ENCODE data around the gene SMYD3. TPM values are rescaled to one million over a fixed set of nuclear protein-coding genes. Genes with fewer than 3 reads are reported as not detected.

The SMYD3 gene
- total RNA-seq, 2 experiments from 2014 or later, result 21.3 to 21.4 TPM

- intact Hi-C loops (cut with micrococcal nuclease), result no loop called here
- H3K4me3 Mint-ChIP-seq, result no peak overlapping the region
- H3K27me3 Mint-ChIP-seq (ENCODE audit: low read depth), result no peaks in the 10 kb centered on the region
- CTCF ChIA-PET, result interaction anchor here (0.9 kb wide), 1 partner anchor 10 kb away, joined by 5 read pairs; no protein-coding TSS in a partner anchor
- DNase-seq, result no peak
- H3K27ac Mint-ChIP-seq, result no peak overlapping the region
- no peaks in the 10 kb centered on the region for H3K4me1 Mint-ChIP-seq (ENCODE audit: low read depth)
- H3K36me3 Mint-ChIP-seq (ENCODE audit: low read depth), result no peaks in the 10 kb centered on the region
- no peaks in the 10 kb centered on the region for H3K9me3 Mint-ChIP-seq
Observed at GRCh38 chr1:245810789-245811337, 696.2 kb downstream of the SMYD3 start.

GRCh38 chr1:245810181-245810769 lies 696.8 kb downstream of the SMYD3 start:
- no peaks in the 10 kb centered on the region for H3K27me3 Mint-ChIP-seq (ENCODE audit: low read depth)
- CTCF ChIA-PET, result interaction anchor here (0.9 kb wide), 1 partner anchor 9 kb away, joined by 5 read pairs; no protein-coding TSS in a partner anchor
- intact Hi-C loops (cut with micrococcal nuclease), result no loop called here
- H3K36me3 Mint-ChIP-seq (ENCODE audit: low read depth), result no peaks in the 10 kb centered on the region
- H3K4me1 Mint-ChIP-seq (ENCODE audit: low read depth), result no peaks in the 10 kb centered on the region
- no peak for DNase-seq
- H3K4me3 Mint-ChIP-seq, result no peak overlapping the region
- no peak overlapping the region for H3K27ac Mint-ChIP-seq
- H3K9me3 Mint-ChIP-seq, result no peaks in the 10 kb centered on the region

GRCh38 chr1:245809361-245809760 lies 697.7 kb downstream of the SMYD3 start:
- Mint-ChIP-seq H3K27ac (no peak overlapping the region), H3K9me3 (no peaks in the 10 kb centered on the region), H3K4me1 (ENCODE audit: low read depth) (no peaks in the 10 kb centered on the region), H3K36me3 (ENCODE audit: low read depth) (no peaks in the 10 kb centered on the region), H3K4me3 (no peak overlapping the region), H3K27me3 (ENCODE audit: low read depth) (no peaks in the 10 kb centered on the region)
- CTCF ChIA-PET, result no interaction called here
- intact Hi-C loops (cut with micrococcal nuclease), result no loop called here
- DNase-seq, result no peak

GRCh38 chr1:245807954-245808719 lies 698.9 kb downstream of the SMYD3 start:
- no peak overlapping the region for H3K4me3 Mint-ChIP-seq
- no peak for DNase-seq
- no peak overlapping the region for H3K27ac Mint-ChIP-seq
- H3K9me3 Mint-ChIP-seq, result no peaks in the 10 kb centered on the region
- H3K4me1 Mint-ChIP-seq (ENCODE audit: low read depth), result no peaks in the 10 kb centered on the region
- intact Hi-C loops (cut with micrococcal nuclease), result no loop called here
- H3K27me3 Mint-ChIP-seq (ENCODE audit: low read depth), result no peaks in the 10 kb centered on the region
- CTCF ChIA-PET, result interaction anchor here (0.9 kb wide), 1 partner anchor 10 kb away, joined by 3 read pairs; no protein-coding TSS in a partner anchor
- H3K36me3 Mint-ChIP-seq (ENCODE audit: low read depth), result peaks cover 2% of the 10 kb centered on the region

DNA sequence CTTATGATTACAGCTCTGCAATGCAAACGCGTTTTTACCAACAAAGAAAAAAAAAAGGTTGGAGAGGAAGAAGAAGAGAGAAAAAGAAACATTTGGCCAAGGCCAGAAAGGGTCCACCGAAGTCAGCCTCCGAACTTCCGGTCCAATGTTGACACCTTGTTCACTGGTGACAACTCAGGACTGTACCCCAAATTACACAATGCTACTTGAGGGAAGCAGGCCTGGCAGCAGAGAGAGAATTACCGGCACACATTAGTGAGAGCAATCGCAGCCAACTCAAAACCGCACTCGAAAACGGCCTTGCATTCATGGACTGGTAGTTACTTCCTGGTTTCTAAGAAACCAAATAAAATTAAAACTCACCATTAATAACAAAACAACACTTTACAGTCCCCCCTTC lies 699.8 kb downstream of the SMYD3 start:
- intact Hi-C loops (cut with micrococcal nuclease), result no loop called here
- Mint-ChIP-seq H3K36me3 (ENCODE audit: low read depth) (peaks cover 2% of the 10 kb centered on the region), H3K9me3 (no peaks in the 10 kb centered on the region), H3K27me3 (ENCODE audit: low read depth) (no peaks in the 10 kb centered on the region), H3K4me1 (ENCODE audit: low read depth) (no peaks in the 10 kb centered on the region), H3K27ac (no peak overlapping the region), H3K4me3 (no peak overlapping the region)
- DNase-seq, result no peak
- CTCF ChIA-PET, result interaction anchor here (0.9 kb wide), 1 partner anchor 9 kb away, joined by 3 read pairs; no protein-coding TSS in a partner anchor

- Mint-ChIP-seq H3K36me3 (ENCODE audit: low read depth) (peaks cover 2% of the 10 kb centered on the region), H3K27me3 (ENCODE audit: low read depth) (no peaks in the 10 kb centered on the region), H3K9me3 (no peaks in the 10 kb centered on the region), H3K4me3 (no peak overlapping the region), H3K27ac (no peak overlapping the region), H3K4me1 (ENCODE audit: low read depth) (no peaks in the 10 kb centered on the region)
- intact Hi-C loops (cut with micrococcal nuclease), result no loop called here
- no peak for DNase-seq
- CTCF ChIA-PET, result no interaction called here
Observed at GRCh38 chr1:245805532-245805931, 701.5 kb downstream of the SMYD3 start.

DNA sequence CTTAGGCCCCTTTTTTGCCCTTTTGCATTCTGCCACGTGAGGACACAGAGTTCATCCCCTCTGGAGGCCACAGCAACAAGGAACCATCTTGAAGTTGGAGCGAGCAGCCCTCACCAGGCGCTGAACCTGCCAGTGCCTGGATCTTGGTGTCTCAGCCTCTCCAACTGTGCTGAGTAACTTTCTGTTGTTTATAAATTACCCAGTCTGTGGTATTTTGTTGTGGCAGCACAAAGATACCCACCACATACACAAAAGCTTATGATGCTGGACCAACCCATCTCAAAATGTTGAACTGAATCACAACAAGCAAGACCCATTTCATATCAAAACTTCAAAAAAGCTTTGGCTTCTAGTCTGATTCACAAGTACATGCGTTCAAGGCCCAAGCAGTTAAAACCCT lies 702.4 kb downstream of the SMYD3 start:
- no peak for DNase-seq
- no peak overlapping the region for H3K4me3 Mint-ChIP-seq
- CTCF ChIA-PET, result interaction anchor here (0.7 kb wide), 1 partner anchor 753 kb away, joined by 3 read pairs; no protein-coding TSS in a partner anchor

DNA sequence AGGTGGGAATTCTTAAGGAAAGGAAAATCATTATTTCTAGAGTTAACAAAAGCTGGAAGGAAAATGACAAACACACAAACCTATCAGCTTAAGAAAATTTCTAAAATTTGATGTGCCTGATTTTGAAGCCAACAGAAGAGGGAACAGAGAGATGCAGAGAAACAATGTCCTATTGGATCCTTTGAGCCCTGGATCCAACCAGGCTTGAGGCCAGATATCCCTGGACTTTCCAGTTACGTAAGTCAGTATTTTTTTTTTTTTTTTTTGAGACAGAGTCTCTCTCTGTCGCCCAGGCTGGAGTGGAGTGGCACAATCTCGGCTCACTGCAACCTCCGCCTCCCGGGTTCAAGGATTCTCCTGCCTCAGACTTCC lies 703.4 kb downstream of the SMYD3 start:
- Mint-ChIP-seq H3K27ac (no peak overlapping the region), H3K4me1 (ENCODE audit: low read depth) (no peaks in the 10 kb centered on the region), H3K36me3 (ENCODE audit: low read depth) (peaks cover 2% of the 10 kb centered on the region), H3K9me3 (no peaks in the 10 kb centered on the region), H3K27me3 (ENCODE audit: low read depth) (no peaks in the 10 kb centered on the region), H3K4me3 (no peak overlapping the region)
- no peak for DNase-seq
- CTCF ChIA-PET, result no interaction called here
- intact Hi-C loops (cut with micrococcal nuclease), result no loop called here

More for the DNA sequence above, 702.4 kb downstream of the SMYD3 start:
- Mint-ChIP-seq H3K27ac (no peak overlapping the region), H3K4me1 (ENCODE audit: low read depth) (no peaks in the 10 kb centered on the region), H3K36me3 (ENCODE audit: low read depth) (peaks cover 2% of the 10 kb centered on the region), H3K27me3 (ENCODE audit: low read depth) (no peaks in the 10 kb centered on the region), H3K9me3 (no peaks in the 10 kb centered on the region)
- intact Hi-C loops (cut with micrococcal nuclease), result no loop called here

- CTCF ChIA-PET, result no interaction called here
- H3K4me3 Mint-ChIP-seq, result no peak overlapping the region
- H3K9me3 Mint-ChIP-seq, result no peaks in the 10 kb centered on the region
- H3K36me3 Mint-ChIP-seq (ENCODE audit: low read depth), result peaks cover 2% of the 10 kb centered on the region
- no peaks in the 10 kb centered on the region for H3K4me1 Mint-ChIP-seq (ENCODE audit: low read depth)
- no peak for DNase-seq
- H3K27ac Mint-ChIP-seq, result no peak overlapping the region
- intact Hi-C loops (cut with micrococcal nuclease), result no loop called here
- no peaks in the 10 kb centered on the region for H3K27me3 Mint-ChIP-seq (ENCODE audit: low read depth)
Observed at GRCh38 chr1:245802941-245803665, 704.0 kb downstream of the SMYD3 start.

GRCh38 chr1:245800901-245801605 lies 706.0 kb downstream of the SMYD3 start:
- Mint-ChIP-seq H3K4me1 (ENCODE audit: low read depth) (no peaks in the 10 kb centered on the region), H3K9me3 (no peaks in the 10 kb centered on the region), H3K4me3 (no peak overlapping the region), H3K36me3 (ENCODE audit: low read depth) (peaks cover 2% of the 10 kb centered on the region), H3K27ac (no peak overlapping the region), H3K27me3 (ENCODE audit: low read depth) (no peaks in the 10 kb centered on the region)
- no peak for DNase-seq
- intact Hi-C loops (cut with micrococcal nuclease), result no loop called here
- CTCF ChIA-PET, result interaction anchor here (0.7 to 2.0 kb wide), 2 partner anchors 10 to 1645 kb away, joined by 4 to 5 read pairs; no protein-coding TSS in a partner anchor

DNA sequence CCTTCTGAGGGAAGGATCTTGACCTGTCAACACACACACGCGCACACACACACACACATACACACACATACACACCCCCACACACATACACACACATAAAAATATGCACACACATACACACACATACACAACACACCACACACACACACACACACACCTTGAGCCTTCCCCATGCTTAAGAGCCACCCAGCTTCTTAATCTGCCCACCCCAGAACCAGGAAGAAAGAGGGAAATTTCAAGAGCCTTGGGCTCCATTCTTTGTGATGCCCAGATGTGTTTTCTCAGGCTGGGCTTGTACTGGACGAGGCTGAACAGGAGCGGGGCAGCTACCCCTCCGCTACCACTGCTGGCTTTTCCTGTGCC lies 708.7 kb downstream of the SMYD3 start:
- intact Hi-C loops (cut with micrococcal nuclease), result no loop called here
- no peaks in the 10 kb centered on the region for H3K4me1 Mint-ChIP-seq (ENCODE audit: low read depth)
- CTCF ChIA-PET, result interaction anchor here (0.9 to 1.1 kb wide), 2 partner anchors 10 kb away, joined by 3 read pairs; no protein-coding TSS in a partner anchor
- peaks cover 4% of the 10 kb centered on the region for H3K36me3 Mint-ChIP-seq (ENCODE audit: low read depth)
- H3K4me3 Mint-ChIP-seq, result no peak overlapping the region
- no peaks in the 10 kb centered on the region for H3K9me3 Mint-ChIP-seq
- H3K27ac Mint-ChIP-seq, result no peak overlapping the region
- H3K27me3 Mint-ChIP-seq (ENCODE audit: low read depth), result no peaks in the 10 kb centered on the region
- no peak for DNase-seq

All from activated naive CD4-positive, alpha-beta T cell treated with anti-CD3 and anti-CD28 coated beads for 36 hours (primary cell).